GM18526 (cell line): Measurements from ENCODE around the gene ZSCAN1.

ENCODE experiments used
- POLR2A ChIP-seq: IDR thresholded peaks from 3 replicates; pipeline ENCODE4 v1.6.1; 2011; ENCODE audit not compliant: insufficient read length; ENCODE audit errors: extremely low read depth

ZSCAN1 gene

DNA sequence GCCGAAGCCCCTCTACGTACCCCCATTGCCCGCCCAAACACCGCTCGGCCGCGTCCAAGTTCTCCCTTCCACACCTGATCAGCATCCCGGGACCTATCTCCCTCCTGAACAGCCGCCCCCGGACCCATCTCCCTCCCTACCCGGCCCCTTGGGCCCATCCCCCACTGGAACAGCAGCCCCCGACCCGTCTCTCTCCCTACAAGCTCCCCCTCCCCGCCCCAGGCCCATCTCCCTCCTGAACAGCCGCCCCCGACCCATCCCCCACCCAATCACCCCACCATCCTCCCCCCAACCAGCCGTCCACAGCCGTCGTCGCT is 610 bp downstream of the ZSCAN1 start:
- no peak for TF ChIP-seq POLR2A

DNA sequence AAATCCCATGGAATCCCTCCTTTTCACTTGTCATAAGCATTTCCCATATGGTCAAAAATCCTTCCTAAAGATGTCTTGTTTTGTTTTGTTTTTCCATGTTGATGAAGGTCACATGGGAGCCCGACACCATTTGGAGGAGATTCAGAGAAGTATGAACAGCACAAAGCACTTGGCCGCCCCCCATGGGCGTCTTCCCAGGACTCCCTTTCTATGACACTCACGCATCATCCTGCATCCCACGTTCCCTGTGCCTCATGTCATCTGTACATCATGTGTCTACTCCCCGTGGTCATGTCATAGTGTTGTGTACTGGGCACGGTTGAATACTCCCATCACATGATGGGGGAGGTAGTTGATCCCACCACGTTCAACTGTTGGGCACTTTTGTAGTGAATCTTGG is 2.0 kb downstream of the ZSCAN1 start:
- no peak for TF ChIP-seq POLR2A

DNA sequence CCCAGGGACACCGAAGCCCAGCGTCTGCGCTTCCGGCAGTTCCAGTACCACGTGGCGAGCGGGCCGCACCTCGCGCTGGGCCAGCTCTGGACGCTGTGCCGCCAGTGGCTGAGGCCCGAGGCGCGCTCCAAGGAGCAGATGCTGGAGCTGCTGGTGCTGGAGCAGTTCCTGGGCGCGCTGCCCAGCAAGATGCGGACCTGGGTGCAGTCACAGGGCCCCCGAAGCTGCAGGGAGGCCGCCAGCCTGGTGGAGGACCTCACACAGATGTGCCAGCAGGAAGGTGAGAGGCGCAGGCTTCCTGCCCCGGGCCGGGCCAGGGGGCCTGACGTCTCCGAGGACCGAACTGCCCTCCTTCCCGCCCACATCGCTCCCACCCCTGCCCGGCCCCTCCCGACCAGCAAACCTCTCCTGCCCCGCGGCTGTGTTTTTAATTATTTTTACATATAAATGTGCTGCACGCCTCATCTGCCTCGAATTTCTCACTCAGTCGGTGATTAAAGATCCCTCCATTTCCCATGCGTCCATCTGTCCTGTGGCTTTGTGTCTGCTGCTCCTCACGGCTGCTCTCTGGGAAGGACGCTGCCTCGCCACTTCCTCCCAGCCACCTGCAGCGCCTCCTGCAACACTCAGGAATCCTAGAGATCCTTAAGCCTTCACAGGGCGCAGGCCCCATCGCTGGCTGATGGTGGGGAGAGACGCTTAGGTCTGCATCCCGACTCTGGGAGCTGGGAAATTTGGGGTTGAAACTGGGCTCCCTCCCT is 4.3 kb downstream of the ZSCAN1 start:
- TF ChIP-seq POLR2A: no peak

- no peak for TF ChIP-seq POLR2A
Observed at GRCh38 chr19:58038688-58039204, 4.9 kb downstream of the ZSCAN1 start.

GRCh38 chr19:58040751-58041525 is 7.1 kb downstream of the ZSCAN1 start:
- TF ChIP-seq POLR2A: no peak

DNA sequence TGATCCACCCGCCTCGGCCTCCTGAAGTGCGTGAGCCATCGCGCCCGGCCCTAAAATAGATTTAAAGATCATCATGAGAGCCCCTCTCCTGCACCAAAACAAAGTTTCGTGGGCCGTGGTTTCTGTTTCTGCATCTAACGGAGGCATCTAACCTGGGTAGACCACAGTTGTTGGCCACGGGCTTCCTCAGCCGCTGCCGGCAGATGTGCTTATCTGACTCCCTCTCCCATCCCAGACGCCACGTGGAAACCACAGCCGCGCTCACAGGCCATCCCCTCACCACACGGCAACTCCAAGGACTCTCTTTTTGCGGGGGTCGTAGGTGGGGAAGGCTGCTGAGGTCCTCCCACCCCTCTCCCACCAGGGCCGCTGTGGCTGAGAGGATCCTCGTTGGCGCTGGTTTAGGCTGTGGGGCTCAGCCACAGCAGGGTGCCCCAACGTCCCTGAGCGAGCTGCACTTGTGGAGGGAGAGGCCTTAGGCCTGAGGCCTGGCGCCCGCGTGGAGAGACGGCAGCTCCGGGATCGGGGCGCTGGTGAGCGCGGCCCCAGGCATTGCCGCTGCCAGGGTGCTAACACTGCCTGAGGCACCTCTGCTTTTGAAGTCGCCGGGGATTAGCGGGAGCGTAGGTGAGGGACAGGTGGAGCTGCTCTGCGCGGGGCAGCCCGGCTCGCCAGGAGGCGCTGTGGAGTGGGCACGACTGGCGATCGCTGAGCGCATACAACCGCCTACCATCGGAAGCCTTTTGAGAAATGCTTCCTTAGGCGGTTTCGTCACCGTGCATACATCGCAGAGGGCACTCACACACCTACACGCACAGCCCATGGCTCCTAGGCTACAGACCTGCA is 8.9 kb downstream of the ZSCAN1 start:
- no peak for TF ChIP-seq POLR2A

DNA sequence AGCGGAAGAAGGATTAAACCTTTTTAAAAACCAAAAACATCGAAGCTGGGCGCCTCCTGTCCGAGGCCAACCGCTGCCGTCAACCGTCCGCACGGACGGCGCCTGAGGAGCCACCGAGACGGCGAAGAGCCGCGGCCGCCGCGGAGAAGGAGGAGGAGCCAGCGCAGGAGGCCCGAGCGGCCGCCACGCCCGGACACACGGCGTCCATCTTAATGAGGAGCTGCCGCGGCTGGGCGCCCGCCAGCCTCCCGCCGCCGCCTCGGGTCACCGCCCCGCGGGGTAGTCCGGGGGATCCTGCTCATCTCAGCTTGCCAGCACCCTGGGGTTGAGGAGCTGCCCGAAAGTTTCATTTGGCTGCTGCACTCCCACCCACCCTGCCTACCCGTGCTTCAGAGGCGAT is 10.6 kb downstream of the ZSCAN1 start:
- no peak for TF ChIP-seq POLR2A

DNA sequence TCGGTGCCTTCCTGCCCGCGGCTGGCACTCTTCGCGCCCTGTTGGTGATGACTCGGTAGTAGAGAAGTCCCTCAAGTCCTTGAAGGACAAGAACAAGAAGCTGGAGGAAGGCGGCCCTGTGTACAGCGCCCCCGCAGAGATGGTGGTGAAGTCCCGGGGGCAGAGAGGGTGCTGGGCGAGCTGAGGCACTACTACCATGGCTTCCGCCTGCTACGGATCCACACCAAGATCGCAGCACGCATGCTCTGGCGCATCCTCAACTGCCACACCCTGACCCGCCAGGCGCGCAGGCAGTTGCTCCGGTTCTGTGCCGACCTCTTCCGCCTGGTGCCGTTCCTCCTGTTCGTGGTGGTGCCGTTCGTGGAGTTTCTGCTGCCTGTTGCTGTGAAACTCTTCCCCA is 11.1 kb downstream of the ZSCAN1 start:
- TF ChIP-seq POLR2A: no peak

- no peak for TF ChIP-seq POLR2A
Observed at GRCh38 chr19:58045411-58046050, 11.7 kb downstream of the ZSCAN1 start.

GRCh38 chr19:58046856-58047255 is 13.0 kb downstream of the ZSCAN1 start:
- TF ChIP-seq POLR2A: no peak

DNA sequence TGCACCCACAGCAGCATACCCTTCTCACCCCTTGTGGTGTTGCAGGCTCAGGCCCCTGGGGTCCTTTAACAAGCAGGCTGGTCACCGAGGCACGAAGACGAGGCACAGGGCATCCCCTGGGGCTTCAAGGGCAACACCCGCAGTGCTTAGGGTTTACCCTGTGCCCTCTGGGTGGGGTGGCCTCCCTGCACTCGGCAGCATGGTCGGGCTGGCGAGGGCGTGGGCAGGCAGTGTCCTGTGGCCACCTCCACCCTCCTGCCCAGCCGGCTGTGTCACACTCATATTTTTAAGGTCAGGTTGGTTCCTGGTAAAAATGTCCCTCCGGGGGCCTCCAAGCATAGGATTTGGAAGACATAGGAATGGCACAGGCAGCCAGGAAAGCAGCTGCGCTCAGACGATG is 13.8 kb downstream of the ZSCAN1 start:
- no peak for TF ChIP-seq POLR2A

DNA sequence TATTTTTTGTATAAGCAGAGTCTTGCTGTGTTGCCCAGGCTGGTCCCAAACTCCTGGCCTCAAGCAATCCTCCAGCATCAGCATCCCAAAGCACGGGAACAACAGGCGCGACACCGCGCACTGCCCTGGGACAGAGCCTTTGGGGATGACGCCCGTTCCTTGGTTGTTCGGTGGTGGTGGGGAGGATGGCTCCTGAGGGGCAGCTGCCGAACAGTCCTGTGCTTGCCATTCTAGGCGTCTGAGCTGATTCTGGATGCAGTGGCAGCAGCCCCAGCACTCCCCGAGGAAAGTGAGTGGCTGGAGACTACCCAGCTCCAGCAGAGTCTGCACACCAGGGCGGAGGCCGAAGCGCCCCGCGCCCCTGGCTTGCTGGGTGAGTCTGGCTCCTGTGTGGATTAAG is 18.4 kb downstream of the ZSCAN1 start:
- TF ChIP-seq POLR2A: no peak

GRCh38 chr19:58053480-58054156 is 19.8 kb downstream of the ZSCAN1 start:
- no peak for TF ChIP-seq POLR2A
